Chondrocyte (in vitro differentiated cells): ENCODE measurements around the gene MOB2. TPM values are rescaled to one million over a fixed set of nuclear protein-coding genes. Genes with fewer than 3 reads are reported as not detected.
"Not testable (repeated sequence)": the region's sequence is repeated elsewhere in the genome, so short reads cannot be mapped to it uniquely, and the experiment has no call there.

Source experiments
- DNase-seq: peaks from one replicate; pipeline ENCODE4 v3.0.0; 2021; ENCODE audit warnings: mixed read lengths, low spot score
- H3K27ac Mint-ChIP-seq: one replicate; pipeline ENCODE4 v1.8.0; 2021; ENCODE audit warnings: mild to moderate bottlenecking, moderate library complexity, mixed read lengths; ENCODE audit not compliant: unreplicated experiment
- H3K27me3 Mint-ChIP-seq: 2 replicates; pipeline ENCODE4 v1.8.0; 2021; ENCODE audit warnings: low read depth, mixed read lengths
- H3K36me3 Mint-ChIP-seq: 2 replicates; pipeline ENCODE4 v1.8.0; 2021; ENCODE audit warnings: low read depth, mixed read lengths
- H3K4me1 Mint-ChIP-seq: 2 replicates; pipeline ENCODE4 v1.8.0; 2021; ENCODE audit warnings: low read depth, mild to moderate bottlenecking, mixed read lengths
- H3K4me3 Mint-ChIP-seq: one replicate; pipeline ENCODE4 v1.8.0; 2021; ENCODE audit warnings: mild to moderate bottlenecking, moderate library complexity, mixed read lengths; ENCODE audit not compliant: unreplicated experiment
- H3K9me3 Mint-ChIP-seq: 2 replicates; pipeline ENCODE4 v1.8.0; 2021; ENCODE audit warnings: low read depth, mixed read lengths
- CTCF ChIP-seq: fragments of 200-600 bp; sonication (generic); IDR thresholded peaks from 2 replicates; pipeline ENCODE4 v1.5.0; 2021; ENCODE audit warnings: antibody characterized with exemption, mild to moderate bottlenecking, moderate library complexity
- total RNA-seq: library from RNA; stranded (reverse); gene quantifications from 3 replicates; pipeline ENCODE4 v1.2.1, GENCODE V29; 2021

The MOB2 gene
- total RNA-seq, 1 donor from 2014 or later = 28.0 TPM

- Mint-ChIP-seq H3K4me1 (peaks cover 35% of the 10 kb centered on the region), H3K9me3 (no peaks in the 10 kb centered on the region), H3K27me3 (no peaks in the 10 kb centered on the region), H3K27ac (no peak overlapping the region), H3K36me3 (no peaks in the 10 kb centered on the region), H3K4me3 (no peak overlapping the region)
- TF ChIP-seq CTCF = no peak
- DNase-seq = peak; percentile 28
These were observed 27.0 kb upstream of the MOB2 start for GRCh38 chr11:1513326-1514296.

DNA sequence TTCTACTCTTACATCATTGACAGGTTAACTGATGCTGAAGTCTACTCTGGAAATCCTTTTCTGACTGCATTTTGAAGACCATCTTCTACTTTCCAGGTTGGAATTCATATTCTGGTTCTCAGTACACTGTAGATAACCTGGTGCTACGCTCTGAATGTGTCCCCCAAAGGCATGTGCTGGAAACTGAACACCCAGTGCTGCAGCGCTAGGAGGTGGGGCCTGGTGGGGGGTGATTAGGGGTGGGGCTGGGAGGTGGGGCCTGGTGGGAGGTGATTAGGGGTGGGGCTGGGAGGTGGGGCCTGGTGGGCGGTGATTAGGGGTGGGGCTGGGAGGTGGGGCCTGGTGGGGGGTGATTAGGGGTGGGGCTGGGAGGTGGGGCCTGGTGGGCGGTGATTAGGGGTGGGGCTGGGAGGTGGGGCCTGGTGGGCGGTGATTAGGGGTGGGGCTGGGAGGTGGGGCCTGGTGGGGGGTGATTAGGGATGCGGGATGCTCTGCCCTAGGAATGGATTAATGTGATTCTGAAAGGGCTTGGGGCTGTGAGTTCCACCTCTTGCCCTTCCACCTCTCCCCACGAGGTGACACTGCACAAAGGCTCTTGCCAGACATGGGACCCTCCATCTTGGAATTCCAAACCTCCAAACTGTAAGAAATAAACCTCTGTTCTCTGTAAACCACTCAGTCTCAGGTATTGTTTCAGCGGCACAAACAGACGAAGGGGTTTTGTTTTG lies 26.1 kb upstream of the MOB2 start:
- not testable (repeated sequence) for H3K27me3 Mint-ChIP-seq, H3K27ac Mint-ChIP-seq, DNase-seq, H3K36me3 Mint-ChIP-seq, H3K9me3 Mint-ChIP-seq, H3K4me3 Mint-ChIP-seq
- H3K4me1 Mint-ChIP-seq = peaks cover 44% of the 10 kb centered on the region

DNA sequence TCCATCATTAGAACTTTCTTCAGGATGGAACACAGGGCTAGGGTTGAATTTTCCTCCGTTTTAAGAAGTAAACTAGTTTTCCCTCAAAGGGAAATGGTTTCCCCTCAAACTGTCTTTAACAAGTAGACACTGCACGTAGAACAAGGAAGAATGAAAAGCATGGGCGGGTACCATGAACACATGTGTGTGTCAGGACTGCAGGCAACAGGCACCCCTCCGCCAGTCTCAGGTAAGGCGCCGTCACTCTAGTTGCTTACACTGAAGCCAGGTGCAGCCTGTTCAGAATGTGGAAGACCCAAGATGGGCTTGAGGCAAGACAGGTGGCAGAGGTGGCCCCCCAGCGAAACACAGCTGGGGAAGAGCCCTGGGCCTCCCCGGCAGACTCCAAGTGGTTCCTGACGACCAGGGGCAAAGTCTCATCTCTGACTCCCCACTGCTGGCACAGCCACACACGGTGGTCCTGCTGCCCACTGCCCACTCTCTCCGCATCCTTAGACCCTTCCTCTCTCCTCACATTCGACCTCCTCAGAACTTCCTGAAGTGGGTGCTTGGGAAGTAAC lies 25.4 kb upstream of the MOB2 start:
- no peaks in the 10 kb centered on the region for H3K27me3 Mint-ChIP-seq
- DNase-seq = peak; percentile 57
- H3K36me3 Mint-ChIP-seq = no peaks in the 10 kb centered on the region
- no peaks in the 10 kb centered on the region for H3K9me3 Mint-ChIP-seq
- no peak for TF ChIP-seq CTCF
- peaks cover 45% of the 10 kb centered on the region for H3K4me1 Mint-ChIP-seq
- no peak overlapping the region for H3K27ac Mint-ChIP-seq
- H3K4me3 Mint-ChIP-seq = no peak overlapping the region

DNA sequence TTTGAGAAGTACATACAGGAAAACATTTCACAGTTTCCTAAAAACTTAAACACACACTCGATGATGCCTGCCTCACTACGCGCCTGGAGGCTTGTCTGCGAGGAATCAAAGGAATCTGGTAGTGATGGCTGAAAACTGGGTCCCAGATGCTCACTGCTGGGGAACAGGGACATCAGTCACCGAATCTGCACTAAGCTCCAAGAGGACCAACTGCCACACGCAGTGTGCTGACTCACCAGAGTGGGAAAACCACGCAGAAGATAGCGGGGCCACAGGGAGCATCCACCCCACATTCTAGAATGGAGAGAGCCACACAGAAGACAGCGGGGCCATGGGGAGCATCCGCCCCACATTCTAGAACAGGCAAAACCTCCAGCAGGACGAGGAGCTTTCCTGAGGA lies 24.3 kb upstream of the MOB2 start:
- DNase-seq = peak; percentile 39
- H3K27ac Mint-ChIP-seq = no peak overlapping the region
- no peak for TF ChIP-seq CTCF

DNA sequence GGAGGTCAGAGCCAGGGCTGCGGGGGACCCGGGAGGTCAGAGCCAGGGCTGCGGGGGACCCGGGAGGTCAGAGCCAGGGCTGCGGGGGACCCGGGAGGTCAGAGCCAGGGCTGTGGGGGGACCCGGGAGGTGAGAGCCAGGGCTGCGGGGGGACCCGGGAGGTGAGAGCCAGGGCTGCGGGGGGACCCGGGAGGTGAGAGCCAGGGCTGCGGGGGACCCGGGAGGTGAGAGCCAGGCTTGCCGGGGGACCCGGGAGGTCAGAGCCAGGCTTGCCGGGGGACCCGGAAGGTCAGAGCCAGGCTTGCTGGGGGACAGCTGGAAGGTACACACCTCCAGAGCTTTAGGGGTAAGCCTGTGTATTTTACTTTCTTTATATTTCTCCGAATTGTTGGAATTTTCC lies 23.8 kb upstream of the MOB2 start:
- H3K27ac Mint-ChIP-seq, H3K36me3 Mint-ChIP-seq: not testable (repeated sequence)
- peak; percentile 59 for DNase-seq

More for the DNA sequence above, 24.3 kb upstream of the MOB2 start:
- no peak overlapping the region for H3K4me3 Mint-ChIP-seq
- no peaks in the 10 kb centered on the region for H3K27me3 Mint-ChIP-seq
- peaks cover 44% of the 10 kb centered on the region for H3K4me1 Mint-ChIP-seq
- H3K36me3 Mint-ChIP-seq = no peaks in the 10 kb centered on the region
- no peaks in the 10 kb centered on the region for H3K9me3 Mint-ChIP-seq

DNA sequence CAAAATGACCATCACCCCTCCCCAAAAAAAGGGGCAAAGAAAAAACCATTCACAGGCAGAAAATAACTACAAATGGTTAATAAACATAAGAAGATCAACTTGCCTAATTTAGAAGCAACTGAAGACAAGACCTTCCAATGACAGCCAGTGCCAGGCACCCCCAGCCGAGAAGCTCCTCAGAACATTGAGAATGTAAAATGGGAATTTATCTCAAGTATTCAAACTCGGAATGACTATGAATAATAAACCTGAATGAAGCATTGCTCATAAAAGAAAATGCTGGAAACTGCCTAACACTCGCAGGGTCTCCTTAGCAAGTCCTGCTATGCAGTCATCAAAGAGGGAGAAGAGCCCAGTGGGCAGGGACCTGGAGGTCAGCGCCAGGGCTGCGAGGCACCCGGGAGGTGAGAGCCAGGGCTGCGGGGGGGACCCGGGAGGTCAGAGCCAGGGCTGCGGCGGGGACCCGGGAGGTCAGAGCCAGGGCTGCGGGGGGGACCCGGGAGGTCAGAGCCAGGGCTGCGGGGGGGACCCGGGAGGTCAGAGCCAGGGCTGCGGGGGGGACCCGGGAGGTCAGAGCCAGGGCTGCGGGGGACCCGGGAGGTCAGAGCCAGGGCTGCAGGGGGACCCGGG lies 23.2 kb upstream of the MOB2 start:
- H3K9me3 Mint-ChIP-seq = no peaks in the 10 kb centered on the region
- peaks cover 38% of the 10 kb centered on the region for H3K4me1 Mint-ChIP-seq
- no peaks in the 10 kb centered on the region for H3K27me3 Mint-ChIP-seq
- no peak for TF ChIP-seq CTCF
- DNase-seq = peak; percentile 53
- no peak overlapping the region for H3K4me3 Mint-ChIP-seq
- H3K27ac Mint-ChIP-seq = peak overlapping the region; percentile 23
- H3K36me3 Mint-ChIP-seq = no peaks in the 10 kb centered on the region

More for the DNA sequence above, 23.8 kb upstream of the MOB2 start:
- not testable (repeated sequence) for H3K4me3 Mint-ChIP-seq, H3K27me3 Mint-ChIP-seq, H3K9me3 Mint-ChIP-seq
- peaks cover 41% of the 10 kb centered on the region for H3K4me1 Mint-ChIP-seq
